WTC11 (cell line): ENCODE measurements around the gene ANGEL1. TPM values are rescaled to one million over a fixed set of nuclear protein-coding genes. Genes with fewer than 3 reads are reported as not detected.

Experiments
- ATAC-seq: fragments of 200-7000 bp; cut with Tn5 transposase; 2 replicates; pipeline ENCODE4 v1.10.0; 2021; ENCODE audit warnings: mild to moderate bottlenecking, moderate library complexity
- CTCF ChIA-PET: fragments of 300-600 bp; sonication (Branson Sonifier 250); formaldehyde crosslinking; loops from one replicate; lab custom pipeline; 2021; ENCODE audit warnings: antibody characterized with exemption; lab: Charles Lee
- POLR2A ChIA-PET: fragments of 350-600 bp; sonication (Branson Sonifier 250); formaldehyde crosslinking; loops from one replicate; lab custom pipeline; 2021; ENCODE audit warnings: antibody characterized with exemption; lab: Charles Lee
- DNase-seq: peaks from one replicate; pipeline ENCODE4 v3.0.0; 2021; ENCODE audit warnings: low spot score
- H3K27ac Mint-ChIP-seq: 2 replicates; pipeline ENCODE4 v1.8.0; 2021; ENCODE audit warnings: mixed read lengths
- H3K27me3 Mint-ChIP-seq: 2 replicates; pipeline ENCODE4 v1.8.0; 2021; ENCODE audit warnings: low read depth, mild to moderate bottlenecking, moderate library complexity, mixed read lengths
- H3K36me3 Mint-ChIP-seq: 2 replicates; pipeline ENCODE4 v1.8.0; 2021; ENCODE audit warnings: mixed read lengths
- H3K4me1 Mint-ChIP-seq: 2 replicates; pipeline ENCODE4 v1.8.0; 2022; ENCODE audit warnings: mixed read lengths
- H3K4me3 Mint-ChIP-seq: 2 replicates; pipeline ENCODE4 v1.8.0; 2021; ENCODE audit warnings: mild to moderate bottlenecking, moderate library complexity, mixed read lengths
- H3K9me3 Mint-ChIP-seq: 2 replicates; pipeline ENCODE4 v1.8.0; 2021; ENCODE audit warnings: mixed read lengths
- ATF1 ChIP-seq: sonication (generic); formaldehyde crosslinking; IDR thresholded peaks from 2 replicates; pipeline ENCODE4 v1.8.1; 2023; ENCODE audit warnings: mild to moderate bottlenecking, moderate library complexity, missing genetic modification reagents
- ATF6 ChIP-seq: sonication (generic); formaldehyde crosslinking; IDR thresholded peaks from 2 replicates; pipeline ENCODE4 v1.8.1; 2023; ENCODE audit warnings: mild to moderate bottlenecking, missing genetic modification reagents
- CTCF ChIP-seq: fragments of 200-600 bp; IDR thresholded peaks from 2 replicates; pipeline ENCODE4 v1.8.0; 2022; ENCODE audit warnings: antibody characterized with exemption
- E2F1 ChIP-seq: sonication (generic); formaldehyde crosslinking; IDR thresholded peaks from 2 replicates; pipeline ENCODE4 v1.8.0; 2022; ENCODE audit warnings: mild to moderate bottlenecking, missing genetic modification reagents
- E2F5 ChIP-seq: sonication (generic); formaldehyde crosslinking; IDR thresholded peaks from 2 replicates; pipeline ENCODE4 v1.8.1; 2022; ENCODE audit warnings: mild to moderate bottlenecking, moderate library complexity, missing genetic modification reagents
- ELF4 ChIP-seq: sonication (generic); formaldehyde crosslinking; IDR thresholded peaks from 2 replicates; pipeline ENCODE4 v1.8.1; 2022; ENCODE audit warnings: low read depth, mild to moderate bottlenecking, moderate library complexity, missing genetic modification reagents
- GABPB1 ChIP-seq: sonication (generic); formaldehyde crosslinking; IDR thresholded peaks from 2 replicates; pipeline ENCODE4 v1.8.1; 2023; ENCODE audit warnings: mild to moderate bottlenecking, missing genetic modification reagents
- MAX ChIP-seq: sonication (generic); formaldehyde crosslinking; IDR thresholded peaks from 2 replicates; pipeline ENCODE4 v1.8.0; 2022; ENCODE audit warnings: mild to moderate bottlenecking, missing genetic modification reagents
- MYBL2 ChIP-seq: sonication (generic); formaldehyde crosslinking; IDR thresholded peaks from 2 replicates; pipeline ENCODE4 v1.8.1; 2023; ENCODE audit warnings: mild to moderate bottlenecking, moderate library complexity, missing genetic modification reagents
- PRDM15 ChIP-seq: sonication (generic); formaldehyde crosslinking; IDR thresholded peaks from 2 replicates; pipeline ENCODE4 v1.8.0; 2022; ENCODE audit warnings: missing genetic modification reagents
- USF2 ChIP-seq: sonication (generic); formaldehyde crosslinking; IDR thresholded peaks from 2 replicates; pipeline ENCODE4 v1.8.1; 2023; ENCODE audit warnings: mild to moderate bottlenecking, missing genetic modification reagents, moderate library complexity
- ZNF425 ChIP-seq: fragments of 250-450 bp; sonication (Bioruptor Pico); conservative IDR thresholded peaks from 2 replicates; pipeline ENCODE4 v1.9.0; 2021; ENCODE audit warnings: mild to moderate bottlenecking
- total RNA-seq: library from RNA; stranded (reverse); gene quantifications from 3 replicates; pipeline ENCODE4 v1.2.3, GENCODE V29; 2021

ANGEL1 gene
- total RNA-seq, 1 experiment from 2014 or later = 29.7 TPM

GRCh38 chr14:76829013-76829365 is 16.3 kb upstream of the ANGEL1 start (continued):
- TF ChIP-seq ZNF425 (CRISPR knock-in tag) = no peak
- no peak for TF ChIP-seq MAX (CRISPR knock-in tag)
- TF ChIP-seq, all 79 proteins: peak for 0

- H3K4me3 Mint-ChIP-seq = no peak overlapping the region
- H3K4me1 Mint-ChIP-seq = peaks cover 23% of the 10 kb centered on the region
- no peaks in the 10 kb centered on the region for H3K36me3 Mint-ChIP-seq
- ChIA-PET POLR2A (no interaction called here), CTCF (interaction anchor here (0.6 to 3.4 kb wide), 5 partner anchors 44 to 242 kb away, joined by 3 to 15 read pairs (median 4); no protein-coding TSS in a partner anchor)
- peaks cover 7% of the 10 kb centered on the region for H3K9me3 Mint-ChIP-seq
- H3K27ac Mint-ChIP-seq = no peak overlapping the region
- DNase-seq (no peak), ATAC-seq (peak; percentile 47)
- no peaks in the 10 kb centered on the region; the same call in 1 of the 2 replicates for H3K27me3 Mint-ChIP-seq
- TF ChIP-seq ATF1 (CRISPR knock-in tag) = no peak
- TF ChIP-seq PRDM15 (CRISPR knock-in tag) = no peak
- no peak for TF ChIP-seq ELF4 (CRISPR knock-in tag)
- no peak for TF ChIP-seq ATF6
- no peak for TF ChIP-seq USF2
- TF ChIP-seq E2F5 = no peak
- TF ChIP-seq GABPB1 (CRISPR knock-in tag) = no peak
- no peak for TF ChIP-seq MYBL2
- TF ChIP-seq E2F1 (CRISPR knock-in tag) = no peak
- no peak for TF ChIP-seq CTCF
Measured at GRCh38 chr14:76828339-76829012, 15.8 kb upstream of the ANGEL1 start.
